ENCODE measurements around the gene UNC5B. TPM values are rescaled to one million over a fixed set of nuclear protein-coding genes. Genes with fewer than 3 reads are reported as not detected.
A peak's percentile ranks its signal among the peaks of the same experiment; 100 is the strongest.

UNC5B gene
- total RNA-seq, 2 donors from 2014 or later, result 10.4 to 11.2 TPM

DNA sequence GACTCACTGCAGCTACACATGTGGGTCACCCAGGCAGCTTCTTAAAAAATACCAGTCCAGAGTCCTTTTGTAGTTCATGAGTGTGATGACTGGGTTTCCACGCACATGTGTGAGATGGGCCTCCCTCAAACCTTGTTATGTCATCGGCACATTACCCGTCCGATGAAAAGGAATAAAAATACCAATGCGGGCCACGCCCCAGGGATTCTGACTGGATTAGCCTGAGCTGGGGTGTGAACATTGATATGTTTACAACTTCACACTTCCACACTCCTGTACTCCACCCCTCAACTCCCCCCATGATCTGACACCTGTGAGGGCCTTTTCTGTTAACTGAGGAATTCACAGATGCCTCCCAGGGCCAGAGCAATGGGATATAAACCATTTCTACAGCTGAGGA is 112.9 kb downstream of the UNC5B start:
- no peak for ATAC-seq
- 85 to 96% methylated on average over 6 of the region's 6 CpGs for WGBS, 2 donors
- intact Hi-C loops (cut with DNase I), result no loop called here
- Histone ChIP-seq H3K36me3 (replicated peaks in 1 of 2; ENCODE audit: insufficient read depth in 1 of 2, low read depth in 2 of 2) (no peaks in the 10 kb centered on the region), H3K4me3 (no peak overlapping the region), H3K4me1 (no peaks in the 10 kb centered on the region), H3K27ac (no peak overlapping the region), H3K27me3 (no peaks in the 10 kb centered on the region), H3K9me3 (no peaks in the 10 kb centered on the region)
- DNase-seq, result no peak
- TF ChIP-seq, protein P1, sequence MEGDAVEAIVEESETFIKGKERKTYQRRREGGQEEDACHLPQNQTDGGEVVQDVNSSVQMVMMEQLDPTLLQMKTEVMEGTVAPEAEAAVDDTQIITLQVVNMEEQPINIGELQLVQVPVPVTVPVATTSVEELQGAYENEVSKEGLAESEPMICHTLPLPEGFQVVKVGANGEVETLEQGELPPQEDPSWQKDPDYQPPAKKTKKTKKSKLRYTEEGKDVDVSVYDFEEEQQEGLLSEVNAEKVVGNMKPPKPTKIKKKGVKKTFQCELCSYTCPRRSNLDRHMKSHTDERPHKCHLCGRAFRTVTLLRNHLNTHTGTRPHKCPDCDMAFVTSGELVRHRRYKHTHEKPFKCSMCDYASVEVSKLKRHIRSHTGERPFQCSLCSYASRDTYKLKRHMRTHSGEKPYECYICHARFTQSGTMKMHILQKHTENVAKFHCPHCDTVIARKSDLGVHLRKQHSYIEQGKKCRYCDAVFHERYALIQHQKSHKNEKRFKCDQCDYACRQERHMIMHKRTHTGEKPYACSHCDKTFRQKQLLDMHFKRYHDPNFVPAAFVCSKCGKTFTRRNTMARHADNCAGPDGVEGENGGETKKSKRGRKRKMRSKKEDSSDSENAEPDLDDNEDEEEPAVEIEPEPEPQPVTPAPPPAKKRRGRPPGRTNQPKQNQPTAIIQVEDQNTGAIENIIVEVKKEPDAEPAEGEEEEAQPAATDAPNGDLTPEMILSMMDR (IDR thresholded peaks at IDR 0.05), result no peak
- TF ChIP-seq POLR2A (IDR thresholded peaks at IDR 0.05), result no peak

DNA sequence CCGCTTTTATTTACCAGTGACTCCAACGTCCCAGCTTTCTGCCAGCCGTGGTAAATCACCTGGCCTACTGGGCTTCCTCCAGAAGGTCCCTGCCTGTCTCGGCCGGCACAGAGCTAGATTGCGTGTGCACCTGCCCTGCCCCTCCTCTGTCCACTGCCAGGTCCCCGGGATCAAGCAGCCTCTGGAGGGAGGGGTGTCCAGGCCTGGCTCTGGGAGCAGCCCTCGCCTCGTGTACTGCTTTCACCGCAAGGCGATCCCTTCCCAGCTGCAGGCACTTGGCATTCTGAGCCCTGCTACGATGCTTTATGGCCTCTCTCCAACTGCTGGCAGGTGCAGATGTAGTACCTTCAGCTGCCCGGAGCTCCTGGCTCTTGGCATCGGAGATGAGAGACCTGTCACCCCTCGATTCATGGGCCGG is 114.1 kb downstream of the UNC5B start:
- H3K4me3 ChIP-seq, result no peak overlapping the region
- TF ChIP-seq POLR2A (IDR thresholded peaks at IDR 0.05), result no peak
- TF ChIP-seq, protein P1 (IDR thresholded peaks at IDR 0.05), result no peak
- no peaks in the 10 kb centered on the region for H3K9me3 ChIP-seq
- DNase-seq (no peak), ATAC-seq (no peak)
- no peak overlapping the region for H3K27ac ChIP-seq
- H3K4me1 ChIP-seq, result no peaks in the 10 kb centered on the region
- WGBS, 2 donors, result 84 to 86% methylated on average over 8 to 16 of the region's 16 CpGs
- intact Hi-C loops (cut with DNase I), result no loop called here
- no peaks in the 10 kb centered on the region for H3K27me3 ChIP-seq
- no peaks in the 10 kb centered on the region for H3K36me3 ChIP-seq (replicated peaks in 1 of 2; ENCODE audit: insufficient read depth in 1 of 2, low read depth in 2 of 2)

DNA sequence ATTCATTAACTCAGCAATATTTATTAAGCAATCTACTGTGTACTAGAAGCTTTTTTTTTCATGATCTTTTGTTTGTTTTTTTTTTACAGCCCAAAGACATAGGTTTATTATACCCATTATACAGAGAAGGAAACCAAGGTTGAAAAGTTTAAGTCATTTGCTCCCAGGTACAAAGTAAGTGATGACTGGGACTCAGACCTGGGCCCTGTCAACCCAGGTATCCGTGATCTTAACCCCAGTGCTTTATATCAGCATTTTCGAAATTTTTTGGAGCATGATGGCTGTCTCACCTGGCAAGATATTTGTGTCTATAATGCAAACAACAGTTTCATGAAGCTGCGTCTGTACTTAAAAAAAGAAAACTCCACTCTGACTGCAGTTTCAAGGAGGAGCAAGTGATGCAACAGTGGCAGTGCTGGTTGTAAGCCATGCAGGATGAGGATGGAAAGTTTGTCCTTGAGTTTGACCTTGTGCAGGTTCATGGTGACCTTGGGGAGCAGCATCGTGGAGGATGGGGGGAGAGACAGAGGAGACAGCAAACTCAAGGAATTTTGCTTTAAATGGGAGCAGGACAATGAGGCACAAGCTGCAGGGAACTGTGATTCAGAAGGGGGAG is 118.5 kb downstream of the UNC5B start:
- no peak for ATAC-seq
- WGBS, 2 donors, result 71 to 73% methylated on average over 4 of the region's 4 CpGs
- no peak overlapping the region for H3K27ac ChIP-seq

GRCh38 chr10:71331736-71332135 is 119.4 kb downstream of the UNC5B start:
- TF ChIP-seq POLR2A (IDR thresholded peaks at IDR 0.05), result no peak
- TF ChIP-seq, protein P1 (IDR thresholded peaks at IDR 0.05), result no peak
- peak in 1 of 4 donors; percentile 29 for DNase-seq
- H3K4me1 ChIP-seq, result no peaks in the 10 kb centered on the region
- WGBS, 2 donors, result 27 to 44% methylated on average over 4 of the region's 4 CpGs
- no peak for ATAC-seq
- H3K4me3 ChIP-seq, result no peak overlapping the region
- no peaks in the 10 kb centered on the region for H3K27me3 ChIP-seq
- no peaks in the 10 kb centered on the region for H3K9me3 ChIP-seq
- intact Hi-C loops (cut with DNase I), result loop anchor here (10.0 kb wide), 1 partner anchor 453 kb away; no protein-coding TSS in a partner anchor
- H3K36me3 ChIP-seq (replicated peaks in 1 of 2; ENCODE audit: insufficient read depth in 1 of 2, low read depth in 2 of 2), result no peaks in the 10 kb centered on the region
- H3K27ac ChIP-seq, result no peak overlapping the region

More for the DNA sequence above, 118.5 kb downstream of the UNC5B start:
- H3K36me3 ChIP-seq (replicated peaks in 1 of 2; ENCODE audit: insufficient read depth in 1 of 2, low read depth in 2 of 2), result no peaks in the 10 kb centered on the region
- no peaks in the 10 kb centered on the region for H3K27me3 ChIP-seq
- no peak for DNase-seq
- no peaks in the 10 kb centered on the region for H3K4me1 ChIP-seq
- H3K4me3 ChIP-seq, result no peak overlapping the region
- intact Hi-C loops (cut with DNase I), result loop anchor here (10.0 kb wide), 1 partner anchor 454 kb away; no protein-coding TSS in a partner anchor
- no peak for TF ChIP-seq POLR2A (IDR thresholded peaks at IDR 0.05)
- no peaks in the 10 kb centered on the region for H3K9me3 ChIP-seq

GRCh38 chr10:71332466-71332865 is 120.1 kb downstream of the UNC5B start:
- no peaks in the 10 kb centered on the region for H3K27me3 ChIP-seq
- 90 to 92% methylated on average over 5 of the region's 5 CpGs for WGBS, 2 donors
- no peak overlapping the region for H3K4me3 ChIP-seq
- H3K36me3 ChIP-seq (replicated peaks in 1 of 2; ENCODE audit: insufficient read depth in 1 of 2, low read depth in 2 of 2), result no peaks in the 10 kb centered on the region
- intact Hi-C loops (cut with DNase I), result loop anchor here (10.0 kb wide), 1 partner anchor 452 kb away; no protein-coding TSS in a partner anchor
- no peak for ATAC-seq
- TF ChIP-seq POLR2A (IDR thresholded peaks at IDR 0.05), result no peak
- TF ChIP-seq, protein P1 (IDR thresholded peaks at IDR 0.05), result no peak
- DNase-seq, result no peak
- no peaks in the 10 kb centered on the region for H3K4me1 ChIP-seq
- no peaks in the 10 kb centered on the region for H3K9me3 ChIP-seq
- no peak overlapping the region for H3K27ac ChIP-seq
